Caco-2 (cell line): ENCODE measurements around the gene DRC7. TPM values are rescaled to one million over a fixed set of nuclear protein-coding genes. Genes with fewer than 3 reads are reported as not detected.

ENCODE experiments used
- BruUV-seq: library from RNA; stranded (reverse); fragments of 400-500 nt; replicated peaks from 2 replicates; lab custom pipeline; 2021; lab: Mats Ljungman, UMichigan
- CTCF ChIA-PET: fragments of 300-600 bp; sonication (Branson Sonifier 250); formaldehyde crosslinking; loops from one replicate; lab custom pipeline; 2022; ENCODE audit warnings: antibody characterized with exemption; lab: Charles Lee
- POLR2A ChIA-PET: fragments of 300-600 bp; sonication (Branson Sonifier 250); formaldehyde crosslinking; loops from one replicate; lab custom pipeline; 2022; ENCODE audit warnings: antibody characterized with exemption; lab: Charles Lee
- DNase-seq, 2 experiments: peaks; one replicate each; pipeline versions ENCODE4 v3.0.0 to v3.0.0-alpha.2; 2020 to 2022
- H3K27me3 ChIP-seq: replicated peaks from 2 replicates; pipeline ENCODE4 v1.6.0; 2011; ENCODE audit warnings: low read length; ENCODE audit not compliant: control insufficient read depth, insufficient read depth
- H3K36me3 ChIP-seq: 2 replicates; pipeline ENCODE4 v1.5.1; 2011; ENCODE audit warnings: low read length; ENCODE audit not compliant: control insufficient read depth, insufficient read depth
- H3K4me1 ChIP-seq: fragments of 250-450 bp; sonication (Bioruptor Pico); 2 replicates; pipeline ENCODE4 v1.5.1; 2020; ENCODE audit warnings: mild to moderate bottlenecking
- H3K4me3 ChIP-seq: 2 replicates; pipeline ENCODE4 v1.5.1; 2011; ENCODE audit warnings: low read depth, mild to moderate bottlenecking, control low read depth, low read length
- H3K9me3 ChIP-seq: fragments of 250-450 bp; sonication (Bioruptor Pico); 2 replicates; pipeline ENCODE4 v1.5.1; 2020; ENCODE audit warnings: mild to moderate bottlenecking, moderate library complexity
- H3K27ac Mint-ChIP-seq: one replicate; pipeline ENCODE4 v1.8.0; 2022; ENCODE audit warnings: mixed read lengths; ENCODE audit not compliant: unreplicated experiment
- H3K27me3 Mint-ChIP-seq: one replicate; pipeline ENCODE4 v1.8.0; 2022; ENCODE audit warnings: mixed read lengths; ENCODE audit not compliant: insufficient read depth, unreplicated experiment
- H3K36me3 Mint-ChIP-seq: one replicate; pipeline ENCODE4 v1.8.0; 2022; ENCODE audit warnings: mild to moderate bottlenecking, mixed read lengths; ENCODE audit not compliant: insufficient read depth, unreplicated experiment
- H3K4me1 Mint-ChIP-seq: one replicate; pipeline ENCODE4 v1.8.0; 2022; ENCODE audit warnings: low read depth, mixed read lengths; ENCODE audit not compliant: unreplicated experiment
- H3K4me3 Mint-ChIP-seq: one replicate; pipeline ENCODE4 v1.8.0; 2022; ENCODE audit warnings: mild to moderate bottlenecking, moderate library complexity, mixed read lengths; ENCODE audit not compliant: unreplicated experiment
- H3K9me3 Mint-ChIP-seq: one replicate; pipeline ENCODE4 v1.8.0; 2022; ENCODE audit warnings: mixed read lengths; ENCODE audit not compliant: unreplicated experiment
- CTCF ChIP-seq, 2 experiments: fragments of 200-600 bp in 1 of 2; IDR thresholded peaks; 1 replicate in 1 of 2; 2 replicates in 1 of 2; pipeline versions ENCODE4 v1.5.1 to v1.8.0; 2011 to 2022; ENCODE audit warnings: antibody characterized with exemption in 1 of 2, control low read depth in 1 of 2, inconsistent platforms in 1 of 2, low read depth in 1 of 2, low read length in 1 of 2, mild to moderate bottlenecking in 1 of 2, moderate library complexity in 1 of 2; ENCODE audit not compliant: insufficient read depth in 1 of 2, severe bottlenecking in 1 of 2, unreplicated experiment in 1 of 2
- intact Hi-C: fragments of 100-400 bp; cut with micrococcal nuclease; formaldehyde crosslinking; loops from one replicate; pipeline ENCODE4 v1.10.0; 2022; ENCODE audit not compliant: unreplicated experiment
- total RNA-seq: library from RNA; stranded (reverse); gene quantifications from 2 replicates; pipeline ENCODE4 v1.2.3, GENCODE V29; 2022

Gene DRC7
- total RNA-seq, 1 experiment from 2014 or later: 1.1 TPM

- TF ChIP-seq CTCF (IDR thresholded peaks at IDR 0.05; ENCODE audit: insufficient read depth in 1 of 2, low read depth in 1 of 2, low read length in 1 of 2, severe bottlenecking in 1 of 2, unreplicated experiment in 1 of 2): no peak
- ChIA-PET CTCF (interaction anchor here (0.5 kb wide), 1 partner anchor 39 kb away, joined by 7 read pairs; no protein-coding TSS in a partner anchor), POLR2A (no interaction called here)
- intact Hi-C loops: no loop called here
- peaks cover 6% of the 10 kb centered on the region for H3K4me1 ChIP-seq
- no peak for DNase-seq
- H3K9me3 Mint-ChIP-seq: no peaks in the 10 kb centered on the region
- H3K4me3 Mint-ChIP-seq: no peak overlapping the region
- no peaks in the 10 kb centered on the region for H3K36me3 ChIP-seq
- H3K4me3 ChIP-seq: no peak overlapping the region
- no peaks in the 10 kb centered on the region for H3K27me3 Mint-ChIP-seq
- H3K36me3 Mint-ChIP-seq: peaks cover 8% of the 10 kb centered on the region
- H3K9me3 ChIP-seq: no peaks in the 10 kb centered on the region
- no peak overlapping the region for H3K27ac Mint-ChIP-seq
- BruUV-seq: no TSS peak
- peaks cover 4% of the 10 kb centered on the region for H3K4me1 Mint-ChIP-seq
- H3K27me3 ChIP-seq: no peaks in the 10 kb centered on the region
Observed at GRCh38 chr16:57741660-57742191, 47.1 kb downstream of the DRC7 start.

- Mint-ChIP-seq H3K4me3 (no peak overlapping the region), H3K27ac (no peak overlapping the region), H3K36me3 (peaks cover 4% of the 10 kb centered on the region), H3K4me1 (no peaks in the 10 kb centered on the region), H3K9me3 (no peaks in the 10 kb centered on the region), H3K27me3 (no peaks in the 10 kb centered on the region)
- H3K36me3 ChIP-seq: no peaks in the 10 kb centered on the region
- H3K4me3 ChIP-seq: no peak overlapping the region
- POLR2A ChIA-PET: no interaction called here
- TF ChIP-seq CTCF (IDR thresholded peaks at IDR 0.05; ENCODE audit: insufficient read depth in 1 of 2, low read depth in 1 of 2, low read length in 1 of 2, severe bottlenecking in 1 of 2, unreplicated experiment in 1 of 2): no peak
- DNase-seq: no peak
- CTCF ChIA-PET: no interaction called here
- intact Hi-C loops: no loop called here
- BruUV-seq: no TSS peak
- H3K9me3 ChIP-seq: no peaks in the 10 kb centered on the region
- H3K27me3 ChIP-seq: no peaks in the 10 kb centered on the region
- H3K4me1 ChIP-seq: no peaks in the 10 kb centered on the region
Observed at GRCh38 chr16:57742543-57742942, 47.9 kb downstream of the DRC7 start.

- CTCF ChIA-PET: interaction anchor here (0.6 kb wide), 1 partner anchor 39 kb away, joined by 5 read pairs; no protein-coding TSS in a partner anchor
- no peak overlapping the region for H3K27ac Mint-ChIP-seq
Observed at GRCh38 chr16:57743458-57743857, 48.9 kb downstream of the DRC7 start.

More at GRCh38 chr16:57743458-57743857, 48.9 kb downstream of the DRC7 start:
- Histone ChIP-seq H3K4me3 (no peak overlapping the region), H3K9me3 (no peaks in the 10 kb centered on the region), H3K36me3 (no peaks in the 10 kb centered on the region), H3K4me1 (no peaks in the 10 kb centered on the region; the same call in 1 of the 2 replicates), H3K27me3 (no peaks in the 10 kb centered on the region)
- intact Hi-C loops: no loop called here
- Mint-ChIP-seq H3K27me3 (no peaks in the 10 kb centered on the region), H3K36me3 (peaks cover 4% of the 10 kb centered on the region), H3K4me1 (no peaks in the 10 kb centered on the region), H3K9me3 (no peaks in the 10 kb centered on the region), H3K4me3 (no peak overlapping the region)
- DNase-seq: no peak
- TF ChIP-seq CTCF (IDR thresholded peaks at IDR 0.05; ENCODE audit: insufficient read depth in 1 of 2, low read depth in 1 of 2, low read length in 1 of 2, severe bottlenecking in 1 of 2, unreplicated experiment in 1 of 2): no peak
- no TSS peak for BruUV-seq
- POLR2A ChIA-PET: no interaction called here
